Activated CD4-positive, alpha-beta T cell treated with anti-CD3 and anti-CD28 coated beads, Interleukin-2, amount 50 U/mL, for 48 hours (primary cell): ENCODE measurements around the gene POTEE.
"Not testable (repeated sequence)": the region's sequence is repeated elsewhere in the genome, so short reads cannot be mapped to it uniquely, and the experiment has no call there.

Experiments
- DNase-seq, 2 experiments: peaks; one replicate each; pipeline ENCODE4 v3.0.0-alpha.2; 2020

POTEE gene

GRCh38 chr2:131209030-131209772 is at the start of gene POTEE:
Gene POTEE, plus strand, starts transcription at chr2:131209536. Its CDS starts 8,867 bp downstream, at chr2:131218403.
- not testable (repeated sequence) for DNase-seq

GRCh38 chr2:131165562-131165961 is 43.8 kb upstream of the POTEE start:
- not testable (repeated sequence) for DNase-seq

DNA sequence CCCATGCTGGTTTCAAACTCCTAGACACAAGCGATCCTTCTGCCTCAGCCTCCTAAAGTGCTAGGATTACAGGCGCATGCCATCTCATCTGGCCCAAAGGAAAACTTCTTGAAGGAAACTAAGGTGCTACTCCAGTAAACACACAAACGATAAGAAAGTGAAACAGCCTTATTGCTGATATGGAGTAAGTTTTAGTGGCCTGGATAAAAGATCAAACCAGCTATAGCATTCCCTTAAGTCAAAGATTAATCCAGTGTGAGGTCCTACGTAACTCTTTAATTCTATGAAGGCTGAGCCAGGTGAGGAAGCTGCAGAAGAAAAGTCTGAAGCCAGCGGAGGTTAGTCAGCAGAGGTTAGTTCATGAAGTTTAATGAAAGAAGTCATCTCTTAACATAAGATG is 40.8 kb upstream of the POTEE start:
- DNase-seq, result no peak

DNA sequence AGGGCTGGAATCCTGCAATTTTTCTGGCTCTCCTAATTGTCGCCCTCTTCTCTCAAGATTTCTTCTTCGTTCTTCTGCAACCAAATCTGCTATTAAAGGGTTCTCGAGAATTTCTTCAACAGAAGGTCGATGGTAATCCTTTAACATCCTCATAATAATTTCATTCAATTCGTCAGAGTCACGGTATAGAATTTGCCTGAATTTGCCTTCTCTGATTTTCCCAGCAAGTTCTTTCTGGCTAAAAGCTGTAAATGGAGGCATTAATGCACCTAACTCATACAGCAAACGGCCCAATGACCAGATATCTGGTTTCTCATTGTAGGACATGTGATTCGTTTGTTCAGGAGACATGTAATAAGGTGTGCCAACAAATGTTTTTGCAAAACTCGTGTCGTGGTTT is 31.3 kb upstream of the POTEE start:
- not testable (repeated sequence) for DNase-seq

GRCh38 chr2:131178721-131179418 is 30.5 kb upstream of the POTEE start:
- not testable (repeated sequence) for DNase-seq

- DNase-seq, result not testable (repeated sequence)
Observed at GRCh38 chr2:131181451-131181850, 27.9 kb upstream of the POTEE start.

DNA sequence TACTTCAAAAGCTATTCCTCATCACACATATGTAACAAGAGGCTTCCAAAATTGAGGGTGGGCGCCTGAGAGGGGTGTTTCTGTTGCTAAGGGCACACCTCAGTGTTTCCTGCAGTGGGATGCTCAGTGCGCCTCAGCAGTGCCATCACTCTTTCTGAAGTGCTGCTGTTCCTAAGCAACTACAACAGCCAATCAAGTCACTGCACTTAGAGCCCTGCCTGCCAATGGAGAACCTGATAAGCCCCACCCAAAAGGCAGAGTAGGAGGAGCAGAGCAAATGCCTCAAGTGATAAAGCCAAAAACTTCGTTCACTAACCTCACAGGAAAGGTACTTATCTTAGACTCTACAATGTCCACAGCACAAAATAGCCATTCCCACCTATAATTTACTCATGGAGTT is 15.9 kb upstream of the POTEE start:
- DNase-seq, result not testable (repeated sequence)

DNA sequence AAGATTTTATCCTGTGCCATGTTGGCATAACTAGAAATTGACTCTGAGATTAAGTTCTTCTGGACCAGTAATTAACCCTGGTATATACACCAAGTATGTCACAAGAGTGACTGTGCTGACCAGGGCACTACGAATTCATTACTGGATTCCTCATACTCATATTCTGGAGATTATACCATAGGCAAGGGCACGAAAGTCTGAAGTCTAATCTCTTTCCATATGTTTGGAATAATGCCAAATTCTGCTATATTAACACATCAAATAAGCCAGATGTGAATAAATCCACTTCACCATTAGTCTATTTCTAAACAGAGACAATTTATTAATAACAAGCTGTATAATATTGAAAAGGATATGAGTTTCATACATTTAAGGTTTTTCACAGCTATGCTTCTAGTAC is 13.2 kb upstream of the POTEE start:
- not testable (repeated sequence) for DNase-seq

DNA sequence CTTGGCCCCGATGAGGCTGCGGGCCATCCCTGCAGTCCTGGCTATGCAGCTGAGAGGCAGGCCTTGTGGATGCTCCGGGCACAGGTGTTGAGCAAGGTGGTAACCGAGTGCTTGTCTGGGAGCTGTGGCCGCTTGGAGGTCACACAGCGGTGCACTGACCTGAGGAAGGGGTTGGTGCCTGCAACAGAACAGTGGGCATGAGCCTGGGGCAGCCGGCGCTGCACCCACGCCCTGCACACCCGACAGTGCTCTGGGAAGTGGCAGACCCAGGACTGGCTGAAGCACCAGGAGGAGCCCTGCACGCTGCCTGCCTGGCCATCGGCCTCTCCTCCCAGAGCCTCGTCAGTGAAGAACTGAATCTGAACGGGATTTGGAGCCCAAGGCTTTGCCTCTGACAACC is 8.2 kb upstream of the POTEE start:
- DNase-seq, result no peak

DNA sequence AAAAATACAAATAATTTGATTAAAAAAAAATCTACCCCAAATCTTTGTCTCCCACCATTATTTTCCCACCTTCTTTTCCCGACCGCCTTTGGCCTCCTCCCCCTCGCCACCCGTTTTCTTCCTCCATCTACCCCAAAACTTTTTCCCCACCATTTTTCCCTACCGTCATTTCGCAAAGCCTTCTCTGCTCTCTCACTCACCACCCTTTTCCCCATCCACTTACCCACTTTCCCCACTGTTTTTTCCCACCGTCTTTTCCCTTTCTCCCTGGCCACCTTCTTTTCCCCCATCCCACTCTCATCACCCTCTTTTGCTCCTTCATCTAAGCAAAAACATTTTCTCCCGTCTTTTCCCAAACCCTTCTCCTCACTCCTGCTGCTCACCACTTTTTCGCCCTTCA is 1.5 kb upstream of the POTEE start:
- not testable (repeated sequence) for DNase-seq

GRCh38 chr2:131209773-131210104 is 403 bp downstream of the POTEE start:
- not testable (repeated sequence) for DNase-seq

GRCh38 chr2:131210434-131211211 is 1.3 kb downstream of the POTEE start:
- DNase-seq, result not testable (repeated sequence)

- DNase-seq, result not testable (repeated sequence)
Observed at GRCh38 chr2:131217238-131217986, 8.1 kb downstream of the POTEE start.

GRCh38 chr2:131235543-131236449 is 26.5 kb downstream of the POTEE start:
- not testable (repeated sequence) for DNase-seq
